Liver (tissue), 9 donors: Measurements from ENCODE around the gene LARP4. TPM values are rescaled to one million over a fixed set of nuclear protein-coding genes. Genes with fewer than 3 reads are reported as not detected.
"Not testable (repeated sequence)": the region's sequence is repeated elsewhere in the genome, so short reads cannot be mapped to it uniquely, and the experiment has no call there.

Experiments used
- DNase-seq: peaks from one replicate; pipeline ENCODE4 v3.0.0-alpha.2; 2017; ENCODE audit warnings: low spot score
- H3K27ac ChIP-seq, 2 donors: one replicate each; pipeline ENCODE4 v1.7.0; 2013; ENCODE audit warnings: inconsistent platforms in 2 of 2, low read length in 2 of 2, control low read depth in 1 of 2, low read depth in 1 of 2, mild to moderate bottlenecking in 1 of 2
- H3K27me3 ChIP-seq, 4 donors: one replicate each; pipeline versions ENCODE4 v1.6.1 to v1.7.0; 2013; ENCODE audit warnings: low read length in 3 of 4, inconsistent platforms in 1 of 4, mild to moderate bottlenecking in 1 of 4, moderate library complexity in 1 of 4; ENCODE audit not compliant: control insufficient read depth in 4 of 4, insufficient read depth in 4 of 4
- H3K36me3 ChIP-seq, 4 donors: one replicate each; pipeline versions ENCODE4 v1.6.1 to v1.7.0; 2013; ENCODE audit warnings: low read length in 3 of 4, mild to moderate bottlenecking in 3 of 4, low read depth in 1 of 4, moderate library complexity in 1 of 4; ENCODE audit not compliant: control insufficient read depth in 4 of 4, insufficient read depth in 3 of 4
- H3K4me1 ChIP-seq, 4 donors: one replicate each; pipeline versions ENCODE4 v1.6.1 to v1.7.0; 2013; ENCODE audit warnings: low read length in 3 of 4, mild to moderate bottlenecking in 3 of 4, moderate library complexity in 1 of 4; ENCODE audit not compliant: control insufficient read depth in 4 of 4, insufficient read depth in 4 of 4
- H3K4me3 ChIP-seq, 3 donors: one replicate each; pipeline versions ENCODE4 v1.6.1 to v1.7.0; 2013; ENCODE audit warnings: low read length in 3 of 3, control low read depth in 1 of 3, low read depth in 1 of 3, mild to moderate bottlenecking in 1 of 3
- H3K9ac ChIP-seq, 2 donors: one replicate each; pipeline ENCODE4 v1.7.0; 2013; ENCODE audit warnings: low read length in 2 of 2, mild to moderate bottlenecking in 2 of 2, moderate library complexity in 2 of 2, control low read depth in 1 of 2, low read depth in 1 of 2
- H3K9me3 ChIP-seq, 4 donors: one replicate each; pipeline versions ENCODE4 v1.6.1 to v1.7.0; 2013; ENCODE audit warnings: low read length in 3 of 4; ENCODE audit not compliant: control insufficient read depth in 4 of 4
- EGR1 ChIP-seq, 2 donors: IDR thresholded peaks; 2 replicates each; pipeline ENCODE4 v1.6.1; 2016 to 2018; ENCODE audit warnings: antibody characterized with exemption in 2 of 2, low read depth in 2 of 2
- FOXA2 ChIP-seq: IDR thresholded peaks from 2 replicates; pipeline ENCODE4 v1.6.1; 2016; ENCODE audit warnings: antibody characterized with exemption
- HNF4A ChIP-seq, 2 donors: conservative IDR thresholded peaks; 2 replicates each; pipeline ENCODE4 v1.6.1; 2016; ENCODE audit warnings: antibody characterized with exemption in 2 of 2, mild to moderate bottlenecking in 2 of 2
- HNF4G ChIP-seq: IDR thresholded peaks from 2 replicates; pipeline ENCODE4 v1.6.1; 2016; ENCODE audit warnings: antibody characterized with exemption
- NR2F2 ChIP-seq: IDR thresholded peaks from 2 replicates; pipeline ENCODE4 v1.6.1; 2016; ENCODE audit warnings: antibody characterized with exemption
- TAF1 ChIP-seq: conservative IDR thresholded peaks from 2 replicates; pipeline ENCODE4 v1.6.1; 2016; ENCODE audit warnings: antibody characterized with exemption, mild to moderate bottlenecking
- YY1 ChIP-seq: IDR thresholded peaks from 2 replicates; pipeline ENCODE4 v1.6.1; 2016; ENCODE audit warnings: antibody characterized with exemption, mild to moderate bottlenecking
- WGBS: extraction: QIAGEN DNeasy Blood & Tissue Kit; methylation state at CpG from one replicate; pipeline ENCODE4 v1.1.7; 2013; 5-methylcytosine and 5-hydroxymethylcytosine counted together
- polyA plus RNA-seq, 2 donors: library from polyadenylated mRNA; stranded (reverse) in 1 of 2; unstranded in 1 of 2; fragments of 200-250 nt in 1 of 2; fragments of >200 nt in 1 of 2; fragmentation: Nextera tagmentation in 1 of 2; extraction: Ambion mirVana in 1 of 2; gene quantifications; one replicate each; pipeline versions ENCODE4 v1.2.1 to v1.2.3, GENCODE V29; 2013 to 2015
- total RNA-seq, 2 donors: library from RNA; depleted of rRNA; stranded (reverse); fragments of >200 nt; gene quantifications; one replicate each; pipeline ENCODE4 v1.2.3, GENCODE V29; 2014
- TF ChIP-seq, protein P1 (sequence below): IDR thresholded peaks from 2 replicates; pipeline ENCODE4 v1.6.1; 2016; ENCODE audit warnings: antibody characterized with exemption
- TF ChIP-seq, protein P2 (sequence below): fragments of 150-350 bp; IDR thresholded peaks from 2 replicates; pipeline ENCODE4 v1.5.1; 2017; ENCODE audit warnings: improper control_type of control experiment, low read depth, low read length; ENCODE audit not compliant: missing input control
- TF ChIP-seq, protein P3 (sequence below): IDR thresholded peaks from 2 replicates; pipeline ENCODE4 v1.6.1; 2016; ENCODE audit warnings: antibody characterized with exemption, mild to moderate bottlenecking
- TF ChIP-seq, protein P4 (sequence below): IDR thresholded peaks from 2 replicates; pipeline ENCODE4 v1.6.1; 2016; ENCODE audit warnings: antibody characterized with exemption
- TF ChIP-seq, protein P5 (sequence below): IDR thresholded peaks from 2 replicates; pipeline ENCODE4 v1.6.1; 2016; ENCODE audit warnings: antibody characterized with exemption
- donor health status: healthy.
- donor health status: healthy.
- donor health status: healthy.
- donor health status: healthy.
- donor health status: healthy.

LARP4 gene
- total and polyA plus RNA-seq, 4 donors: 17.3 to 71.0 (median 37.5) TPM

DNA sequence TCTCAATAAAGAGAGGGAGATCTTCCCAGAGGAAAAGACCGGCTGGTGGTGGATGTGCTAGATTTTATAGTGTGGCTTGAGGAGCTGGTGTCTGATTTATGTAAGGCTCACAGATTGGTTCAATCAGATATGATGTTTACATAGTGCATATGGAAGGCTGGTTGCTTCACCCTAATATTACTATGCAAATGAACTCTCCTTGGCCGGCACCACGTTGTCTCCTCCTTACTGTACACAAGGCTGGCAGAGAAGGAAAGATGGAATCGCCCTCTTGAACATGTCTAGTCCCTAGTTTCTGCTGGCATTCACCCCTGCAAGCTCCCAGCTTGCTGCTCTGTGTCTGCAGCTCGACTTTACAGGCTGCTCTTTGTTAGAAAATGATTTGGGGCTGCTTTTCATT, 13.2 kb upstream of the LARP4 start:
- no peaks in the 10 kb centered on the region for H3K9me3 ChIP-seq
- no peak for DNase-seq
- TF ChIP-seq, protein P1, sequence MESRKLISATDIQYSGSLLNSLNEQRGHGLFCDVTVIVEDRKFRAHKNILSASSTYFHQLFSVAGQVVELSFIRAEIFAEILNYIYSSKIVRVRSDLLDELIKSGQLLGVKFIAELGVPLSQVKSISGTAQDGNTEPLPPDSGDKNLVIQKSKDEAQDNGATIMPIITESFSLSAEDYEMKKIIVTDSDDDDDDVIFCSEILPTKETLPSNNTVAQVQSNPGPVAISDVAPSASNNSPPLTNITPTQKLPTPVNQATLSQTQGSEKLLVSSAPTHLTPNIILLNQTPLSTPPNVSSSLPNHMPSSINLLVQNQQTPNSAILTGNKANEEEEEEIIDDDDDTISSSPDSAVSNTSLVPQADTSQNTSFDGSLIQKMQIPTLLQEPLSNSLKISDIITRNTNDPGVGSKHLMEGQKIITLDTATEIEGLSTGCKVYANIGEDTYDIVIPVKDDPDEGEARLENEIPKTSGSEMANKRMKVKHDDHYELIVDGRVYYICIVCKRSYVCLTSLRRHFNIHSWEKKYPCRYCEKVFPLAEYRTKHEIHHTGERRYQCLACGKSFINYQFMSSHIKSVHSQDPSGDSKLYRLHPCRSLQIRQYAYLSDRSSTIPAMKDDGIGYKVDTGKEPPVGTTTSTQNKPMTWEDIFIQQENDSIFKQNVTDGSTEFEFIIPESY: no peak
- TF ChIP-seq YY1 (no peak), HNF4G (no peak), FOXA2 (no peak), TAF1 (no peak), HNF4A (conservative IDR thresholded peaks at IDR 0.05) (no peak), EGR1 (IDR thresholded peaks at IDR 0.05; ENCODE audit: low read depth in 2 of 2) (no peak)
- TF ChIP-seq, protein P2, sequence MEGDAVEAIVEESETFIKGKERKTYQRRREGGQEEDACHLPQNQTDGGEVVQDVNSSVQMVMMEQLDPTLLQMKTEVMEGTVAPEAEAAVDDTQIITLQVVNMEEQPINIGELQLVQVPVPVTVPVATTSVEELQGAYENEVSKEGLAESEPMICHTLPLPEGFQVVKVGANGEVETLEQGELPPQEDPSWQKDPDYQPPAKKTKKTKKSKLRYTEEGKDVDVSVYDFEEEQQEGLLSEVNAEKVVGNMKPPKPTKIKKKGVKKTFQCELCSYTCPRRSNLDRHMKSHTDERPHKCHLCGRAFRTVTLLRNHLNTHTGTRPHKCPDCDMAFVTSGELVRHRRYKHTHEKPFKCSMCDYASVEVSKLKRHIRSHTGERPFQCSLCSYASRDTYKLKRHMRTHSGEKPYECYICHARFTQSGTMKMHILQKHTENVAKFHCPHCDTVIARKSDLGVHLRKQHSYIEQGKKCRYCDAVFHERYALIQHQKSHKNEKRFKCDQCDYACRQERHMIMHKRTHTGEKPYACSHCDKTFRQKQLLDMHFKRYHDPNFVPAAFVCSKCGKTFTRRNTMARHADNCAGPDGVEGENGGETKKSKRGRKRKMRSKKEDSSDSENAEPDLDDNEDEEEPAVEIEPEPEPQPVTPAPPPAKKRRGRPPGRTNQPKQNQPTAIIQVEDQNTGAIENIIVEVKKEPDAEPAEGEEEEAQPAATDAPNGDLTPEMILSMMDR: no peak
- TF ChIP-seq, protein P3, sequence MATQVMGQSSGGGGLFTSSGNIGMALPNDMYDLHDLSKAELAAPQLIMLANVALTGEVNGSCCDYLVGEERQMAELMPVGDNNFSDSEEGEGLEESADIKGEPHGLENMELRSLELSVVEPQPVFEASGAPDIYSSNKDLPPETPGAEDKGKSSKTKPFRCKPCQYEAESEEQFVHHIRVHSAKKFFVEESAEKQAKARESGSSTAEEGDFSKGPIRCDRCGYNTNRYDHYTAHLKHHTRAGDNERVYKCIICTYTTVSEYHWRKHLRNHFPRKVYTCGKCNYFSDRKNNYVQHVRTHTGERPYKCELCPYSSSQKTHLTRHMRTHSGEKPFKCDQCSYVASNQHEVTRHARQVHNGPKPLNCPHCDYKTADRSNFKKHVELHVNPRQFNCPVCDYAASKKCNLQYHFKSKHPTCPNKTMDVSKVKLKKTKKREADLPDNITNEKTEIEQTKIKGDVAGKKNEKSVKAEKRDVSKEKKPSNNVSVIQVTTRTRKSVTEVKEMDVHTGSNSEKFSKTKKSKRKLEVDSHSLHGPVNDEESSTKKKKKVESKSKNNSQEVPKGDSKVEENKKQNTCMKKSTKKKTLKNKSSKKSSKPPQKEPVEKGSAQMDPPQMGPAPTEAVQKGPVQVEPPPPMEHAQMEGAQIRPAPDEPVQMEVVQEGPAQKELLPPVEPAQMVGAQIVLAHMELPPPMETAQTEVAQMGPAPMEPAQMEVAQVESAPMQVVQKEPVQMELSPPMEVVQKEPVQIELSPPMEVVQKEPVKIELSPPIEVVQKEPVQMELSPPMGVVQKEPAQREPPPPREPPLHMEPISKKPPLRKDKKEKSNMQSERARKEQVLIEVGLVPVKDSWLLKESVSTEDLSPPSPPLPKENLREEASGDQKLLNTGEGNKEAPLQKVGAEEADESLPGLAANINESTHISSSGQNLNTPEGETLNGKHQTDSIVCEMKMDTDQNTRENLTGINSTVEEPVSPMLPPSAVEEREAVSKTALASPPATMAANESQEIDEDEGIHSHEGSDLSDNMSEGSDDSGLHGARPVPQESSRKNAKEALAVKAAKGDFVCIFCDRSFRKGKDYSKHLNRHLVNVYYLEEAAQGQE: no peak
- TF ChIP-seq, protein P4, sequence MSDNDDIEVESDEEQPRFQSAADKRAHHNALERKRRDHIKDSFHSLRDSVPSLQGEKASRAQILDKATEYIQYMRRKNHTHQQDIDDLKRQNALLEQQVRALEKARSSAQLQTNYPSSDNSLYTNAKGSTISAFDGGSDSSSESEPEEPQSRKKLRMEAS: no peak
- TF ChIP-seq, protein P5, sequence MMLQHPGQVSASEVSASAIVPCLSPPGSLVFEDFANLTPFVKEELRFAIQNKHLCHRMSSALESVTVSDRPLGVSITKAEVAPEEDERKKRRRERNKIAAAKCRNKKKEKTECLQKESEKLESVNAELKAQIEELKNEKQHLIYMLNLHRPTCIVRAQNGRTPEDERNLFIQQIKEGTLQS: no peak
- no peaks in the 10 kb centered on the region for H3K36me3 ChIP-seq
- no peaks in the 10 kb centered on the region for H3K4me1 ChIP-seq
- no peak overlapping the region for H3K27ac ChIP-seq
- 55% methylated on average over 5 of the region's 5 CpGs for WGBS
- no peak overlapping the region for H3K4me3 ChIP-seq
- H3K9ac ChIP-seq: no peak overlapping the region
- H3K27me3 ChIP-seq: no peaks in the 10 kb centered on the region

DNA sequence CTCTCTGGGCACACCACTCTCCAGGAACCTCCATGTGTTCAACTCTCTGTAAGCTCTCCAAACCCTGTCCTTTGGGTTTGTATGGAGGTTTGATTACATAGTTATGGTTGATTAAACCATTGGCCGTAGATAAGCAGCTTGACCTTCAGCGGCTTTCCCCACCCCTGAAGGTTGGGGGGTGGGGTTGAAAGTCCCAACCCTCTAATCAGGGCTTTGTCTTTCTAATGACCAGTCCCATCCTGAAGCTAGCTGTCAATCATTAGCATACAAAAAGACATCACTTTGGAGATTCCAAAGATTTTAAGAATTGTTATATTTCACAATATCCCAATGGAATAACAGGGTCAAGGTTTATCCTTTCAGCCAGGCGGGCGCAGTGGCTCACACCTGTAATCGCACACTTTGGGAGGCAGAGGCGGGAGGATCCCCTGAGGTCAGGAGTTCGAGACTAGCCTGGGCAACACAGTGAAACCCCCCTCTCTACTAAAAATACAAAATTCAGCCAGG, 12.7 kb upstream of the LARP4 start:
- no peaks in the 10 kb centered on the region for H3K27me3 ChIP-seq
- no peak overlapping the region for H3K4me3 ChIP-seq

DNA sequence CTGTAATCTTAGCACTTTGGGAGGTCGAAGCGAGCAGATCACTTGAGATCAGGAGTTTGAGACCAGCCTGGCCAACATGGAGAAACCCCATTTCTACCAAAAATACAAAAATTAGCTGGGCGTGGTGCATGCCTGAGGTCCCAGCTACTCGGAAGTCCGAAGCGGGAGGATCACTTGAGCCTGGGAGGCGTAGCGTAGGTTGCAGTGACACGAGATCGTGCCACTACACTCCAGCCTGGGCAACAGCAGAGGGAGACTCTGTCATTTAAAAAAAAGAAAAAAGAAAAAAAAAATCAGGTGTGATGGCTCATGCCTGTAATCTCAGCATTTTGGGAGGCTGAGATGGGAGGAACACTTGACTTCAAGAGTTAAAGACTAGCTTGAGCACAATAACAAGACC, 11.9 kb upstream of the LARP4 start:
- H3K4me1 ChIP-seq, H3K36me3 ChIP-seq, H3K9ac ChIP-seq, H3K4me3 ChIP-seq, DNase-seq, H3K27me3 ChIP-seq, H3K27ac ChIP-seq, H3K9me3 ChIP-seq: not testable (repeated sequence)
- WGBS: 95% methylated on average over 10 of the region's 10 CpGs

More for the DNA sequence above, 12.7 kb upstream of the LARP4 start:
- Histone ChIP-seq H3K9ac (no peak overlapping the region), H3K27ac (no peak overlapping the region), H3K36me3 (no peaks in the 10 kb centered on the region), H3K9me3 (no peaks in the 10 kb centered on the region), H3K4me1 (no peaks in the 10 kb centered on the region)
- TF ChIP-seq NR2F2 (no peak), HNF4A (conservative IDR thresholded peaks at IDR 0.05) (peak in 1 of 2 donors; percentile 10)
- no peak for DNase-seq
- 67% methylated on average over 7 of the region's 7 CpGs for WGBS
